Measurements from ENCODE around the gene SUCLA2. TPM values are rescaled to one million over a fixed set of nuclear protein-coding genes. Genes with fewer than 3 reads are reported as not detected.

The SUCLA2 gene
- total RNA-seq, 1 experiment from 2014 or later: 47.6 TPM

- in situ Hi-C loops (cut with HindIII; ENCODE audit: low pct_unique_long_range_greater_than_20kb, low sequenced_read_pairs): no loop called here
Observed at GRCh38 chr13:47930649-47931165, 70.4 kb downstream of the SUCLA2 start.

GRCh38 chr13:47929156-47929555, 71.9 kb downstream of the SUCLA2 start:
- in situ Hi-C loops (cut with HindIII; ENCODE audit: low pct_unique_long_range_greater_than_20kb, low sequenced_read_pairs): no loop called here
- no peak for DNase-seq (ENCODE audit: low read depth)

More at GRCh38 chr13:47930649-47931165, 70.4 kb downstream of the SUCLA2 start:
- no peak for DNase-seq (ENCODE audit: low read depth)

GRCh38 chr13:47917022-47917574, 84.0 kb downstream of the SUCLA2 start:
- DNase-seq (ENCODE audit: low read depth): no peak
- in situ Hi-C loops (cut with HindIII; ENCODE audit: low pct_unique_long_range_greater_than_20kb, low sequenced_read_pairs): no loop called here

GRCh38 chr13:47908197-47908902, 92.7 kb downstream of the SUCLA2 start:
- in situ Hi-C loops (cut with HindIII; ENCODE audit: low pct_unique_long_range_greater_than_20kb, low sequenced_read_pairs): no loop called here
- peak; percentile 25 for DNase-seq (ENCODE audit: low read depth)

- DNase-seq (ENCODE audit: low read depth): no peak
- in situ Hi-C loops (cut with HindIII; ENCODE audit: low pct_unique_long_range_greater_than_20kb, low sequenced_read_pairs): no loop called here
Observed at GRCh38 chr13:47904891-47905290, 96.2 kb downstream of the SUCLA2 start.

- DNase-seq (ENCODE audit: low read depth): peak; percentile 75
- in situ Hi-C loops (cut with HindIII; ENCODE audit: low pct_unique_long_range_greater_than_20kb, low sequenced_read_pairs): no loop called here
Observed at GRCh38 chr13:47904241-47904640, 96.8 kb downstream of the SUCLA2 start.

GRCh38 chr13:47903836-47904235, 97.2 kb downstream of the SUCLA2 start:
- no peak for DNase-seq (ENCODE audit: low read depth)
- in situ Hi-C loops (cut with HindIII; ENCODE audit: low pct_unique_long_range_greater_than_20kb, low sequenced_read_pairs): no loop called here

- in situ Hi-C loops (cut with HindIII; ENCODE audit: low pct_unique_long_range_greater_than_20kb, low sequenced_read_pairs): no loop called here
- no peak for DNase-seq (ENCODE audit: low read depth)
Observed at GRCh38 chr13:47901441-47901840, 99.6 kb downstream of the SUCLA2 start.

- DNase-seq (ENCODE audit: low read depth): no peak
- in situ Hi-C loops (cut with HindIII; ENCODE audit: low pct_unique_long_range_greater_than_20kb, low sequenced_read_pairs): no loop called here
Observed at GRCh38 chr13:47898080-47898479, 103.0 kb downstream of the SUCLA2 start.

GRCh38 chr13:47897411-47898050, 103.5 kb downstream of the SUCLA2 start:
- in situ Hi-C loops (cut with HindIII; ENCODE audit: low pct_unique_long_range_greater_than_20kb, low sequenced_read_pairs): no loop called here
- no peak for DNase-seq (ENCODE audit: low read depth)

GRCh38 chr13:47896546-47896945, 104.5 kb downstream of the SUCLA2 start:
- DNase-seq (ENCODE audit: low read depth): no peak
- in situ Hi-C loops (cut with HindIII; ENCODE audit: low pct_unique_long_range_greater_than_20kb, low sequenced_read_pairs): no loop called here

GRCh38 chr13:47896111-47896510, 105.0 kb downstream of the SUCLA2 start:
- in situ Hi-C loops (cut with HindIII; ENCODE audit: low pct_unique_long_range_greater_than_20kb, low sequenced_read_pairs): no loop called here
- DNase-seq (ENCODE audit: low read depth): no peak

GRCh38 chr13:47893527-47893926, 107.5 kb downstream of the SUCLA2 start:
- in situ Hi-C loops (cut with HindIII; ENCODE audit: low pct_unique_long_range_greater_than_20kb, low sequenced_read_pairs): no loop called here
- no peak for DNase-seq (ENCODE audit: low read depth)

Other genes starting within 250 kb of the SUCLA2 start
- 18.1 and 19.0 TPM in 2 replicates for gene NUDT15, start 36.5 kb upstream of the SUCLA2 start, total RNA-seq (2014; rRNA removed; shearing (Covaris generic); ENCODE audit: low replicate concordance)
- gene MED4, start 93.8 kb upstream of the SUCLA2 start, total RNA-seq (2014; rRNA removed; shearing (Covaris generic); ENCODE audit: low replicate concordance): 23.5 and 25.3 TPM in 2 replicates
- 179 and 207 TPM in 2 replicates for gene ITM2B, start 231.9 kb upstream of the SUCLA2 start, total RNA-seq (2014; rRNA removed; shearing (Covaris generic); ENCODE audit: low replicate concordance)

All from Caki2 (cell line).